ENCODE measurements around the gene TBATA. TPM values are rescaled to one million over a fixed set of nuclear protein-coding genes. Genes with fewer than 3 reads are reported as not detected.

Gene TBATA
- total RNA-seq, 2 experiments from 2014 or later, result not detected

GRCh38 chr10:70760271-70760787 is 24.8 kb downstream of the TBATA start:
- Mint-ChIP-seq H3K9me3 (peaks cover 3% of the 10 kb centered on the region), H3K4me1 (peaks cover 8% of the 10 kb centered on the region), H3K4me3 (no peak overlapping the region), H3K36me3 (ENCODE audit: low read depth) (no peaks in the 10 kb centered on the region), H3K27ac (no peak overlapping the region), H3K27me3 (no peaks in the 10 kb centered on the region)
- ChIA-PET CTCF (interaction anchor here (1.1 to 2.6 kb wide), 4 partner anchors 18 to 210 kb away, joined by 3 to 8 read pairs (median 4); no protein-coding TSS in a partner anchor), POLR2A (no interaction called here)
- no peak for DNase-seq

DNA sequence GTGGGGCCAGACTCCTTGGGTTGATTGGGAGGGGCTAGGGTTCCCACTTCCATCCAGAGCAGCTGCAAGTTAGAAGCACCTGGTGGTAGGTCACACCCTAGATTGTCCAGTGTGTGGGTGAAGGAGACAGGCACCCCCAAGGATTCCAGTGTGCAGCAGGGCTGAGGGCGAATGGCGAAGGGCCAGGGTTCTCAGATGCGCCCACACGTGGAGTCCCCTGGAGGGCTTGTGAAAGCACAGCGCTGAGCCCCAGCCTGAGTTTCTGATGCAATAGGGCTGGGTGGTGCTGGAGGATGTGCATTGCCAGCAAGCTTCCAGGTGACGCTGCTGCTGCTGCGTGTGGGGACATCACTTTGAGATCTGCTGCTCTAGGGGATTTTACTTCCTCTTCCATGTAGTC is 25.4 kb downstream of the TBATA start:
- H3K36me3 Mint-ChIP-seq (ENCODE audit: low read depth), result no peaks in the 10 kb centered on the region
- no peak overlapping the region for H3K27ac Mint-ChIP-seq
- no peaks in the 10 kb centered on the region for H3K9me3 Mint-ChIP-seq
- CTCF ChIA-PET, result interaction anchor here (1.5 to 2.6 kb wide), 6 partner anchors 14 to 211 kb away, joined by 5 to 19 read pairs (median 8); no protein-coding TSS in a partner anchor
- no peak for DNase-seq
- H3K4me3 Mint-ChIP-seq, result no peak overlapping the region
- POLR2A ChIA-PET, result no interaction called here
- no peaks in the 10 kb centered on the region for H3K27me3 Mint-ChIP-seq
- peaks cover 8% of the 10 kb centered on the region for H3K4me1 Mint-ChIP-seq

GRCh38 chr10:70758757-70759514 is 26.2 kb downstream of the TBATA start:
- CTCF ChIA-PET, result interaction anchor here (1.0 to 2.6 kb wide), 16 partner anchors 10 to 298 kb away, joined by 3 to 19 read pairs (median 4); no protein-coding TSS in a partner anchor
- DNase-seq, result peak; percentile 69
- POLR2A ChIA-PET, result no interaction called here
- H3K36me3 Mint-ChIP-seq (ENCODE audit: low read depth), result no peaks in the 10 kb centered on the region
- H3K4me1 Mint-ChIP-seq, result peaks cover 8% of the 10 kb centered on the region
- no peak overlapping the region for H3K27ac Mint-ChIP-seq
- H3K4me3 Mint-ChIP-seq, result no peak overlapping the region
- H3K9me3 Mint-ChIP-seq, result no peaks in the 10 kb centered on the region
- H3K27me3 Mint-ChIP-seq, result peaks cover 3% of the 10 kb centered on the region

DNA sequence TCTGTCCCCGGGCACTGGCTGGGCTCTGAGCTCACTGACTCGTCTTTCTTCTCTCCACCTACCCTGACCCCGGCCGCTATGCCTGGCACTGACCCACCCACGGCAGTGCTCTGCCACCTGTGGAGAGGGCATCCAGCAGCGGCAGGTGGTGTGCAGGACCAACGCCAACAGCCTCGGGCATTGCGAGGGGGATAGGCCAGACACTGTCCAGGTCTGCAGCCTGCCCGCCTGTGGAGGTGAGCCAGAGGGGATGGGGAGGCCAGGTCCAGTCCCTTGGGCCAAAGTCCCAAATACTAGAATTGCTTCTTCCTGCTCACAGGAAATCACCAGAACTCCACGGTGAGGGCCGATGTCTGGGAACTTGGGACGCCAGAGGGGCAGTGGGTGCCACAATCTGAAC is 27.3 kb downstream of the TBATA start:
- no peak for DNase-seq
- Mint-ChIP-seq H3K4me3 (no peak overlapping the region), H3K36me3 (ENCODE audit: low read depth) (no peaks in the 10 kb centered on the region), H3K9me3 (no peaks in the 10 kb centered on the region), H3K27me3 (peaks cover 3% of the 10 kb centered on the region), H3K27ac (no peak overlapping the region), H3K4me1 (peaks cover 8% of the 10 kb centered on the region)
- ChIA-PET CTCF (interaction anchor here (1.0 to 2.0 kb wide), 10 partner anchors 9 to 297 kb away, joined by 3 to 9 read pairs (median 5); no protein-coding TSS in a partner anchor), POLR2A (no interaction called here)

GRCh38 chr10:70756700-70757360 is 28.3 kb downstream of the TBATA start:
- no peaks in the 10 kb centered on the region for H3K9me3 Mint-ChIP-seq
- CTCF ChIA-PET, result interaction anchor here (1.0 to 1.6 kb wide), 3 partner anchors 198 to 208 kb away, joined by 3 to 9 read pairs (median 7); no protein-coding TSS in a partner anchor
- no peak overlapping the region for H3K4me3 Mint-ChIP-seq
- POLR2A ChIA-PET, result no interaction called here
- no peak overlapping the region for H3K27ac Mint-ChIP-seq
- no peak for DNase-seq
- peaks cover 3% of the 10 kb centered on the region for H3K27me3 Mint-ChIP-seq
- H3K4me1 Mint-ChIP-seq, result peaks cover 8% of the 10 kb centered on the region
- H3K36me3 Mint-ChIP-seq (ENCODE audit: low read depth), result no peaks in the 10 kb centered on the region

GRCh38 chr10:70753841-70754621 is 31.1 kb downstream of the TBATA start:
- H3K4me1 Mint-ChIP-seq, result peaks cover 4% of the 10 kb centered on the region
- DNase-seq, result no peak
- CTCF ChIA-PET, result interaction anchor here (1.5 to 2.0 kb wide), 3 partner anchors 195 to 205 kb away, joined by 4 to 7 read pairs (median 4); no protein-coding TSS in a partner anchor
- H3K27me3 Mint-ChIP-seq, result peaks cover 3% of the 10 kb centered on the region
- H3K4me3 Mint-ChIP-seq, result no peak overlapping the region
- H3K27ac Mint-ChIP-seq, result no peak overlapping the region
- POLR2A ChIA-PET, result no interaction called here
- H3K36me3 Mint-ChIP-seq (ENCODE audit: low read depth), result no peaks in the 10 kb centered on the region
- H3K9me3 Mint-ChIP-seq, result no peaks in the 10 kb centered on the region

DNA sequence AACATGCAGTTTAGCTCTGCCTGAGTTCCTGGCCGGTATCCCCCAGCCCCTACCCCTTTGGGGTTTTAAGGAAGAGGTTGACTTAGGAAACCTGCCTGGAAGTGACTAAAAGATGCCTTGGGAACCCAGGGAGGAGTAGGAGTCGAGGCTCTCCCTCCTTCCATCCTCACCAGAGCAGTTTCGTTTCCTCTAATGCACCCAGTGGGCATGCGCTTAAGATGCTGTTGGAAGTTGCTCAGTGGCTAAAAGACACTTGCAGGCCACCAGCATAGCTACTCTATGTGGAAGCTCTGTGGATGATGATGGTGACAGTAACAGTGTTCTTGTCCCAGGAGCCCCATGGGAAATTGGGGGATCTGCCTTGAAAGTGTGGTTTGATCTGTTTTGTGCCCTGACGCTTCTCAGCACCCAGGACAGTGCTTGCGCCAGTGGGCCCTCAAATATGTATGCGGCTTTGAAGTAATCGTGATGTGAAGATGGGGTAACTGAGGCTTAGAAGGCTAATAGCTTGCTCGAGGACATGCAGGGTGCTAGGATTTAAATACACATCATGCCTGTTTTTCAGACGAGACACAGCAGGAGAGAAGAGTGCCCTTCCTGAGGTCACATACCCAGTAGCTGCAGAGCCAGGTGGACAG is 32.0 kb downstream of the TBATA start:
- no peak overlapping the region for H3K27ac Mint-ChIP-seq

GRCh38 chr10:70752571-70752970 is 32.6 kb downstream of the TBATA start:
- H3K4me1 Mint-ChIP-seq, result no peaks in the 10 kb centered on the region
- H3K9me3 Mint-ChIP-seq, result no peaks in the 10 kb centered on the region
- POLR2A ChIA-PET, result no interaction called here
- no peaks in the 10 kb centered on the region for H3K36me3 Mint-ChIP-seq (ENCODE audit: low read depth)
- CTCF ChIA-PET, result interaction anchor here (1.5 kb wide), 1 partner anchor 201 kb away, joined by 4 read pairs; no protein-coding TSS in a partner anchor
- H3K27me3 Mint-ChIP-seq, result peaks cover 3% of the 10 kb centered on the region
- H3K4me3 Mint-ChIP-seq, result no peak overlapping the region
- no peak overlapping the region for H3K27ac Mint-ChIP-seq
- DNase-seq, result no peak

More for the DNA sequence above, 32.0 kb downstream of the TBATA start:
- no peaks in the 10 kb centered on the region for H3K36me3 Mint-ChIP-seq (ENCODE audit: low read depth)
- no peaks in the 10 kb centered on the region for H3K9me3 Mint-ChIP-seq
- no peaks in the 10 kb centered on the region for H3K4me1 Mint-ChIP-seq
- H3K27me3 Mint-ChIP-seq, result peaks cover 3% of the 10 kb centered on the region
- POLR2A ChIA-PET, result no interaction called here
- no peak for DNase-seq
- no peak overlapping the region for H3K4me3 Mint-ChIP-seq
- CTCF ChIA-PET, result interaction anchor here (1.5 to 1.9 kb wide), 2 partner anchors 194 to 202 kb away, joined by 4 to 7 read pairs; no protein-coding TSS in a partner anchor

- no peak overlapping the region for H3K27ac Mint-ChIP-seq
These were observed 33.2 kb downstream of the TBATA start for GRCh38 chr10:70751991-70752390.

DNA sequence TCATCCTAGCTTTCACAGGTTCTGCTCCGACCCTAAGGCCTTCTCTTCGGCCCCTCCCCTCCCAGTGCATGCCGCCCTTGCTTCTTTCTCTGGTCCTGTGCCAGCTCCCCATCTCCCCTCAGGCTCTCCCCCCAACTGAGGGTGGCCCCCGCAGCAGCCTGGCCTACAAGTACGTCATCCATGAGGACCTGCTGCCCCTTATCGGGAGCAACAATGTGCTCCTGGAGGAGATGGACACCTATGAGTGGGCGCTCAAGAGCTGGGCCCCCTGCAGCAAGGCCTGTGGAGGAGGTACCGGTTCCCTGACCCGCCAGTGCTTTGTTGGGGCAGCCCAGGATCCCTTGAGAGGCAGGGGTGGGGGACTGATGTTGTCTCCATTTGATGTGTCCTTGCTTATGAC is 33.8 kb downstream of the TBATA start:
- Mint-ChIP-seq H3K36me3 (ENCODE audit: low read depth) (no peaks in the 10 kb centered on the region), H3K27me3 (peaks cover 3% of the 10 kb centered on the region), H3K4me3 (no peak overlapping the region), H3K4me1 (no peaks in the 10 kb centered on the region), H3K9me3 (no peaks in the 10 kb centered on the region), H3K27ac (no peak overlapping the region)
- ChIA-PET CTCF (no interaction called here), POLR2A (no interaction called here)
- DNase-seq, result no peak

More at GRCh38 chr10:70751991-70752390, 33.2 kb downstream of the TBATA start:
- Mint-ChIP-seq H3K36me3 (ENCODE audit: low read depth) (no peaks in the 10 kb centered on the region), H3K9me3 (no peaks in the 10 kb centered on the region), H3K4me1 (no peaks in the 10 kb centered on the region), H3K4me3 (no peak overlapping the region), H3K27me3 (peaks cover 3% of the 10 kb centered on the region)
- POLR2A ChIA-PET, result no interaction called here
- CTCF ChIA-PET, result no interaction called here
- no peak for DNase-seq

DNA sequence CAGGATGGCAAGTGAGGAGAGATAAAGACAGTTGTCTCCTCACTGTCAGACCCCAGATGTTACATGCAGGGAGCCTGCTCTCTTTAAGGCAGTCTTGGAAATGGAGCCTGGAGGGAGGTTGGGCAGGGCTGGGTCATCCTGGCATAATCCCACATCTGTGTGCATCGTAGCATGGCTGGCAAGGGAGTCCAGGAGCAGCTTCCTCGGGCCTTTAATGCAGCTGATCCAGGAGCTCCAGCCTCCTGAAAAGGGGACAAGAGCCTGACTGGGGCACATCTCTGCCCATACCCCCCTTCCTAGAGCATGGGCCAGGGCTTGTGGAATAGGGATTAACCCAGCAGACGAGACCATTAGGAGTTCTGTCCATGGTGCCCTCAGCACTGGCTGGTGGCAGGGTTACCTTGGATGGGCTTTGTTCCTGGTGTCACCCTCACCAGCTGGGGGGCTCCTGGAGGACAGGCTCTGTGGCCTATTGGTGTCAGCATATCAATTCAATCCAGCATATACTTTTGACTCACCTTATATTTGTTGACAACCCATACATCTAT is 34.9 kb downstream of the TBATA start:
- Mint-ChIP-seq H3K4me3 (no peak overlapping the region), H3K36me3 (ENCODE audit: low read depth) (no peaks in the 10 kb centered on the region), H3K9me3 (no peaks in the 10 kb centered on the region), H3K4me1 (no peaks in the 10 kb centered on the region), H3K27ac (no peak overlapping the region), H3K27me3 (peaks cover 3% of the 10 kb centered on the region)
- no peak for DNase-seq
- POLR2A ChIA-PET, result no interaction called here
- CTCF ChIA-PET, result no interaction called here

- no peak overlapping the region for H3K27ac Mint-ChIP-seq
- CTCF ChIA-PET, result no interaction called here
- H3K4me1 Mint-ChIP-seq, result no peaks in the 10 kb centered on the region
- H3K36me3 Mint-ChIP-seq (ENCODE audit: low read depth), result no peaks in the 10 kb centered on the region
- H3K9me3 Mint-ChIP-seq, result no peaks in the 10 kb centered on the region
- no peak overlapping the region for H3K4me3 Mint-ChIP-seq
- H3K27me3 Mint-ChIP-seq, result peaks cover 3% of the 10 kb centered on the region
- DNase-seq, result no peak
- POLR2A ChIA-PET, result no interaction called here
These were observed 35.4 kb downstream of the TBATA start for GRCh38 chr10:70749756-70750155.
